Skin epidermis (tissue), 12 donors: ENCODE measurements around the gene ANTXR1.
A peak's percentile ranks its signal among the peaks of the same experiment; 100 is the strongest.

Experiments
- H3K27ac ChIP-seq, 21 experiments: fragments of 200-600 bp; sonication (generic) in 11 of 21; one replicate each; pipeline ENCODE4 v1.5.0; 2020; ENCODE audit warnings: mild to moderate bottlenecking in 3 of 21, inconsistent platforms in 2 of 21, moderate library complexity in 2 of 21
- H3K4me3 ChIP-seq, 7 experiments: fragments of 200-600 bp; sonication (generic) in 2 of 7; one replicate each; pipeline ENCODE4 v1.5.0; 2020; ENCODE audit warnings: inconsistent platforms in 2 of 7, mild to moderate bottlenecking in 2 of 7, moderate library complexity in 1 of 7

Gene ANTXR1

GRCh38 chr2:69060938-69061501 is 48.0 kb downstream of the ANTXR1 start:
- H3K4me3 ChIP-seq: no peak overlapping the region

GRCh38 chr2:69061525-69061924 is 48.5 kb downstream of the ANTXR1 start:
- H3K27ac ChIP-seq: peak overlapping the region in 1 of 21 experiments; percentile 8
- H3K4me3 ChIP-seq: no peak overlapping the region

More at GRCh38 chr2:69060938-69061501, 48.0 kb downstream of the ANTXR1 start:
- H3K27ac ChIP-seq: peak overlapping the region in 1 of 21 experiments; percentile 14

GRCh38 chr2:69062307-69062962 is 49.5 kb downstream of the ANTXR1 start:
- H3K4me3 ChIP-seq: no peak overlapping the region
- peak overlapping the region in 2 of 21 experiments; percentile 14 to 18 for H3K27ac ChIP-seq

GRCh38 chr2:69065735-69066336 is 52.9 kb downstream of the ANTXR1 start:
- H3K27ac ChIP-seq: no peak overlapping the region
- H3K4me3 ChIP-seq: no peak overlapping the region

- no peak overlapping the region for H3K4me3 ChIP-seq
- peak overlapping the region in 1 of 21 experiments; percentile 44 for H3K27ac ChIP-seq
Observed at GRCh38 chr2:69067026-69067630, 54.1 kb downstream of the ANTXR1 start.

- no peak overlapping the region for H3K4me3 ChIP-seq
- peak overlapping the region in 1 of 21 experiments; percentile 44 for H3K27ac ChIP-seq
Observed at GRCh38 chr2:69067866-69068265, 54.9 kb downstream of the ANTXR1 start.

GRCh38 chr2:69070969-69071368 is 58.0 kb downstream of the ANTXR1 start:
- Histone ChIP-seq H3K27ac (no peak overlapping the region), H3K4me3 (no peak overlapping the region)

GRCh38 chr2:69073928-69074570 is 61.1 kb downstream of the ANTXR1 start:
- H3K27ac ChIP-seq: no peak overlapping the region
- H3K4me3 ChIP-seq: no peak overlapping the region

- Histone ChIP-seq H3K27ac (no peak overlapping the region), H3K4me3 (no peak overlapping the region)
Observed at GRCh38 chr2:69074918-69075317, 61.9 kb downstream of the ANTXR1 start.

- H3K4me3 ChIP-seq: no peak overlapping the region
- no peak overlapping the region for H3K27ac ChIP-seq
Observed at GRCh38 chr2:69075486-69075885, 62.5 kb downstream of the ANTXR1 start.

- H3K27ac ChIP-seq: peak overlapping the region in 1 of 21 experiments; percentile 12
- no peak overlapping the region for H3K4me3 ChIP-seq
Observed at GRCh38 chr2:69076601-69077000, 63.6 kb downstream of the ANTXR1 start.

- no peak overlapping the region for H3K4me3 ChIP-seq
- H3K27ac ChIP-seq: peak overlapping the region in 2 of 21 experiments; percentile 12 to 21
Observed at GRCh38 chr2:69077252-69077950, 64.4 kb downstream of the ANTXR1 start.

GRCh38 chr2:69080071-69080470 is 67.1 kb downstream of the ANTXR1 start:
- Histone ChIP-seq H3K27ac (peak overlapping the region in 7 of 21 experiments; percentile 7 to 60 (median 19)), H3K4me3 (no peak overlapping the region)

- no peak overlapping the region for H3K4me3 ChIP-seq
- peak overlapping the region in 7 of 21 experiments; percentile 19 to 80 (median 67) for H3K27ac ChIP-seq
Observed at GRCh38 chr2:69081001-69081580, 68.1 kb downstream of the ANTXR1 start.

- Histone ChIP-seq H3K27ac (peak overlapping the region in 16 of 21 experiments; percentile 10 to 83 (median 66)), H3K4me3 (no peak overlapping the region)
Observed at GRCh38 chr2:69081757-69082156, 68.8 kb downstream of the ANTXR1 start.

- peak overlapping the region in 20 of 21 experiments; percentile 11 to 83 (median 62) for H3K27ac ChIP-seq
Observed at GRCh38 chr2:69082430-69082997, 69.5 kb downstream of the ANTXR1 start.

GRCh38 chr2:69083235-69083748 is 70.3 kb downstream of the ANTXR1 start:
- no peak overlapping the region for H3K4me3 ChIP-seq
- peak overlapping the region in 19 of 21 experiments; percentile 16 to 83 (median 65) for H3K27ac ChIP-seq

More at GRCh38 chr2:69082430-69082997, 69.5 kb downstream of the ANTXR1 start:
- H3K4me3 ChIP-seq: no peak overlapping the region

GRCh38 chr2:69084492-69084891 is 71.5 kb downstream of the ANTXR1 start:
- Histone ChIP-seq H3K4me3 (no peak overlapping the region), H3K27ac (peak overlapping the region in 4 of 21 experiments; percentile 2 to 65 (median 54))
